Measurements from ENCODE around the gene MRI1. TPM values are rescaled to one million over a fixed set of nuclear protein-coding genes. Genes with fewer than 3 reads are reported as not detected.
A peak's percentile ranks its signal among the peaks of the same experiment; 100 is the strongest.

The MRI1 gene
- total and polyA plus RNA-seq, 4 donors: 23.5 to 63.2 (median 29.9) TPM

- Histone ChIP-seq H3K9ac (ENCODE audit: insufficient read depth in 1 of 2, low read length in 2 of 2) (no peak overlapping the region), H3K36me3 (ENCODE audit: control insufficient read depth in 4 of 4, insufficient read depth in 4 of 4, low read length in 4 of 4) (peaks cover 6 to 24% (median 10%) of the 10 kb centered on the region in 4 donors), H3K27me3 (ENCODE audit: control insufficient read depth in 3 of 3, insufficient read depth in 3 of 3, low read length in 2 of 3) (no peaks in the 10 kb centered on the region), H3K4me3 (no peak overlapping the region), H3K9me3 (ENCODE audit: control insufficient read depth in 4 of 4, insufficient read depth in 3 of 4, low read length in 3 of 4) (peaks cover 0 to 3% (median 0%) of the 10 kb centered on the region in 4 donors), H3K27ac (ENCODE audit: low read depth in 1 of 2, low read length in 1 of 2) (no peak overlapping the region), H3K4me1 (ENCODE audit: control insufficient read depth in 5 of 5, insufficient read depth in 5 of 5, low read length in 5 of 5) (peaks cover 0 to 5% (median 0%) of the 10 kb centered on the region in 5 donors)
- 100% methylated on average over 1 to 2 of the region's 2 CpGs for WGBS, 2 donors
- no peak for ATAC-seq (ENCODE audit: insufficient read depth, low FRiP score)
- TF ChIP-seq CTCF (IDR thresholded peaks at IDR 0.05; ENCODE audit: control extremely low read depth, extremely low read depth): no peak
- DNase-seq: no peak
These were observed 48.8 kb downstream of the MRI1 start for GRCh38 chr19:13813147-13813546.

GRCh38 chr19:13814550-13814949 lies 50.2 kb downstream of the MRI1 start:
- no peak for ATAC-seq (ENCODE audit: insufficient read depth, low FRiP score)
- Histone ChIP-seq H3K27ac (ENCODE audit: low read depth in 1 of 2, low read length in 1 of 2) (no peak overlapping the region), H3K4me1 (ENCODE audit: control insufficient read depth in 5 of 5, insufficient read depth in 5 of 5, low read length in 5 of 5) (peaks cover 0 to 5% (median 0%) of the 10 kb centered on the region in 5 donors), H3K27me3 (ENCODE audit: control insufficient read depth in 3 of 3, insufficient read depth in 3 of 3, low read length in 2 of 3) (no peaks in the 10 kb centered on the region), H3K9me3 (ENCODE audit: control insufficient read depth in 4 of 4, insufficient read depth in 3 of 4, low read length in 3 of 4) (peaks cover 0 to 3% (median 0%) of the 10 kb centered on the region in 4 donors), H3K4me3 (no peak overlapping the region), H3K9ac (ENCODE audit: insufficient read depth in 1 of 2, low read length in 2 of 2) (no peak overlapping the region), H3K36me3 (ENCODE audit: control insufficient read depth in 4 of 4, insufficient read depth in 4 of 4, low read length in 4 of 4) (peaks cover 0 to 13% (median 10%) of the 10 kb centered on the region in 4 donors)
- no peak for TF ChIP-seq CTCF (IDR thresholded peaks at IDR 0.05; ENCODE audit: control extremely low read depth, extremely low read depth)
- no peak for DNase-seq
- 82 to 91% methylated on average over 21 of the region's 21 CpGs for WGBS, 2 donors

GRCh38 chr19:13817018-13817614 lies 52.8 kb downstream of the MRI1 start:
- H3K36me3 ChIP-seq (ENCODE audit: control insufficient read depth in 4 of 4, insufficient read depth in 4 of 4, low read length in 4 of 4): peaks cover 0 to 13% (median 8%) of the 10 kb centered on the region in 4 donors
- 66% methylated on average over 11 of the region's 11 CpGs for WGBS, 2 donors
- H3K4me3 ChIP-seq: no peak overlapping the region
- TF ChIP-seq CTCF (IDR thresholded peaks at IDR 0.05; ENCODE audit: control extremely low read depth, extremely low read depth): no peak
- ATAC-seq (ENCODE audit: insufficient read depth, low FRiP score): peak; percentile 50
- peaks cover 0 to 5% (median 0%) of the 10 kb centered on the region in 5 donors for H3K4me1 ChIP-seq (ENCODE audit: control insufficient read depth in 5 of 5, insufficient read depth in 5 of 5, low read length in 5 of 5)
- H3K27me3 ChIP-seq (ENCODE audit: control insufficient read depth in 3 of 3, insufficient read depth in 3 of 3, low read length in 2 of 3): no peaks in the 10 kb centered on the region
- H3K27ac ChIP-seq (ENCODE audit: low read depth in 1 of 2, low read length in 1 of 2): peak overlapping the region in 1 of 2 donors; percentile 35
- H3K9me3 ChIP-seq (ENCODE audit: control insufficient read depth in 4 of 4, insufficient read depth in 3 of 4, low read length in 3 of 4): peaks cover 0 to 3% (median 0%) of the 10 kb centered on the region in 4 donors
- H3K9ac ChIP-seq (ENCODE audit: insufficient read depth in 1 of 2, low read length in 2 of 2): no peak overlapping the region
- DNase-seq: peak in 2 of 3 donors; percentile 49 to 50

All from lung (tissue), 12 donors.